K562 treated with DMSO at 1 percent for 48 hours (cell line): Measurements from ENCODE around the gene THSD4. TPM values are rescaled to one million over a fixed set of nuclear protein-coding genes. Genes with fewer than 3 reads are reported as not detected.

Experiments used
- total RNA-seq: library from RNA; unstranded; fragments of 300-600 nt; gene quantifications from 2 replicates; pipeline ENCODE4 v1.2.3, GENCODE V29; 2022; ENCODE audit warnings: low replicate concordance; ENCODE audit errors: extremely low read depth

The THSD4 gene
- total RNA-seq, result not detected in 2 replicates

DNA sequence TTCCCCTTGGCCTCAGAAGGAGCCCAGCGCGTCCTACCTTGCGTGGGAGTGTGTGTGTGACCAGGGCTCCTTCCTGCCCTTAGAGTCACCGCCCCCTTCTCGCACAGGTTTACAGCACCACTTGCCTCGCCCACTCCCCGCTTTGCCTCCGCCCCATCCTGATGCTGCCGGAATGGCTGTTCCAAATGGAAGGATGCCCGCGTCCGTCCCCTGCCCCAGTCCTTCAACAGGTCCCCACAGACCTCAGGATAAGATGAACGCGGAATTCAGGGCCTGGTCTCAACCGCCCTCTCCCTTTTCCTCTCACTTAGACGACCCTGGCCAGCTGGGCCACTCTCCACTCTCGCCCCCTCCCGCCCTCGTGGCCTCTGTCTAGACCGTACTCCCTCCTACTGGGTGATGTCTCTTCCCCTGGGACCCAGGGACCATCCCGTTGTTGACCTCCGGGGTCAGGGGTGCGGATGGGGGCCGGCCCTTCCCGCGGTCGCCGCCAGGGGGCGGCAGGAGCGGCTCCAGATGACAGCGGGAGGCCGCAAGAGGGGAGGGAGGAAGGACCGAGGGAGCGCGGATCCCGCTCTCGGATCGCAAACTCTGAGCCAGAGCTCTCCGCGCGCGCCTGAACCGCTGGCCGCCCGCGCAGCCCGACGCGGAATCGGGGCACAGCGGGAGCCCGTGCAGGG, at the start of gene THSD4:
Gene THSD4 (plus strand): TSS at position 585 of the 680 bp plus-strand sequence.

DNA sequence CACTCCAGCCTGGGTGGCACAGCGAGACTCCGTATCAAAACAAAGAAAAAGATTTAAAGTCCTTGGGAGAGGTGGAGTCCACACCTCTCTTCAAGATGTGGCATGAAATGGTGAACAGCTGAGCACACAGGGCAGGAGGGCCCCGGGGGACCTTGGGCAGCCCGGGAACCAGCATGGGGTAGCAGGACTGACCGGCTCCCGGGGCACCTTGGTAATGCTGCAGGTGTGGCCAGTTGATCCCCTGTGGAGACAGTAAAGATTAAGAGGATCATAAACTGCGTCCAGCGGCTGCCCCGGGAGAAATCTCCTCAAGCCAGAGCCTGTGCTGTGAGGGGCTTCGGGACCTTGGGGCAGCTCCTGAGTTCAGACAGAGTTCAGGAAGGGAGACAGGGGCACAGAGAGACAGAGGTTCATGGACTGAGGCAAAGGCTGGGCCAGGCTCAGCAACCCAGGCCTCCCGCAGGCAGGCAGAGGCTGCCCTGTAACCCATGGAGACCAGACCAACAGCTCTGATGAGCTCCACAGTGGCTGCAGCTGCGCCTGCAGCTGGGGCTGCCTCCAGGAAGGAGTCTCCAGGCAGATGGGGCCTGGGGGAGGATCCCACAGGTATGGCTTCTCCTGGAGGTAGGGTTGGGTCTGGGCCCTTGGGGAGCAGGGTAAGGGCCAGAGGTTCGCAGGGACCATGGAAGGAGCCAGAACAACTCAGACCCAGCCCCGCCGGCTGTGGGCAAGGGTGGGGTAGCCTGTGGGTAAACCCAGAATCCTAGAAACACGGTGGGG, 695.2 kb downstream of the THSD4 start, which contains the start of gene NR2E3:
Gene NR2E3 (plus strand): TSS at position 299 of the 780 bp plus-strand sequence. CDS start 190 bp downstream, at position 489.

Other genes with a start within 250 kb of the THSD4 start
- not detected in 2 replicates for gene THAP10, start 223.0 kb upstream of the THSD4 start, total RNA-seq
- gene LRRC49, start 222.6 kb upstream of the THSD4 start, total RNA-seq, result not detected in 2 replicates